WERI-Rb-1 (cell line): Measurements from ENCODE around the gene SLC35C1.
A peak's percentile ranks its signal among the peaks of the same experiment; 100 is the strongest.

Source experiments
- DNase-seq: peaks from one replicate; pipeline ENCODE4 v3.0.0-alpha.2; 2020
- H3K27ac ChIP-seq: fragments of 250-450 bp; sonication (Bioruptor Pico); 2 replicates; pipeline ENCODE4 v1.5.1; 2020; ENCODE audit warnings: mild to moderate bottlenecking, moderate library complexity
- H3K27me3 ChIP-seq: fragments of 250-450 bp; sonication (Bioruptor Pico); 2 replicates; pipeline ENCODE4 v1.5.1; 2021; ENCODE audit warnings: mild to moderate bottlenecking, low read depth, moderate library complexity; ENCODE audit not compliant: insufficient read depth, severe bottlenecking
- H3K36me3 ChIP-seq: fragments of 250-450 bp; sonication (Bioruptor Pico); 2 replicates; pipeline ENCODE4 v1.5.1; 2020; ENCODE audit warnings: mild to moderate bottlenecking, moderate library complexity
- H3K4me3 ChIP-seq: 2 replicates; pipeline ENCODE4 v1.5.1; 2011; ENCODE audit warnings: low read depth, mild to moderate bottlenecking, control low read depth, low read length
- H3K9me3 ChIP-seq: fragments of 250-450 bp; sonication (Bioruptor Pico); 2 replicates; pipeline ENCODE4 v1.5.1; 2021; ENCODE audit warnings: mild to moderate bottlenecking, moderate library complexity; ENCODE audit not compliant: severe bottlenecking
- TF ChIP-seq, protein P1 (sequence below): IDR thresholded peaks from 2 replicates; pipeline ENCODE4 v1.5.1; 2011; ENCODE audit warnings: low read depth, mild to moderate bottlenecking, control low read depth, inconsistent platforms, low read length

The SLC35C1 gene

DNA sequence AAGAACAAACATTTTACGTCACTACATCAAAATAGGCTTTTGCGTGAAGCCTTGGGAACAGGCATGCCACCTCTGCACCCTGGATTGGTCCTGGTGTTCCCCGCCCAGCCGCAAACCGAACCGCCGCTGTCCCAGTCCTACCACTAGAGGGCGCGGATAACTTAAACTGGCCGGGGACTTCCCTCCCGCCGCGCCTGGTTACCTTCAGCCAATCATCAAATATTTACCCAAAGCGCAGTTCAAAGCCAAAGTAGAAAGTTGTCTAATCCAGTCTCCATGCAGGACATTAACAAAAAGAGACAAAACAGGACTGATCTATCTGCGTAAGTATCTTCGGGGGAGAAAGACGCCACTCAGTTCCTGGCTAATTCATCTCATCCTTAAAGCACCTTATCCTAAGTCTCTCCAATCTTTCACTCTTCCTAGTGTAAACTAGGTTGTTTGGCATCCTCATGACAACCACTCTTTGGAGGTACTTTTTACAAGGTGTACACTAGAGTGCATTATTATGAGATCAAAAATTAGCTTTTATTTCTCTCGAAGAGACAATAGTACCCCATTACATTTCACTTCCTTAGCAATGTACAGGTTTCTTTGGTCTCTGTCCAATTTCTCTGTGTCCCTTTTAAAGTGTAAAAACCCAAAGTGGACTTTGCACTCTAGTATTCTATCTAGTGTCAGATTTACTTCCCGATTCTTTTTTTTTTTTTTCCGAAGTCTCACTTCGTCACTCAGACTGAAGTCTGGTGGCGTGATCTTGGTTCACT lies 38.4 kb downstream of the SLC35C1 start:
- TF ChIP-seq, protein P1, sequence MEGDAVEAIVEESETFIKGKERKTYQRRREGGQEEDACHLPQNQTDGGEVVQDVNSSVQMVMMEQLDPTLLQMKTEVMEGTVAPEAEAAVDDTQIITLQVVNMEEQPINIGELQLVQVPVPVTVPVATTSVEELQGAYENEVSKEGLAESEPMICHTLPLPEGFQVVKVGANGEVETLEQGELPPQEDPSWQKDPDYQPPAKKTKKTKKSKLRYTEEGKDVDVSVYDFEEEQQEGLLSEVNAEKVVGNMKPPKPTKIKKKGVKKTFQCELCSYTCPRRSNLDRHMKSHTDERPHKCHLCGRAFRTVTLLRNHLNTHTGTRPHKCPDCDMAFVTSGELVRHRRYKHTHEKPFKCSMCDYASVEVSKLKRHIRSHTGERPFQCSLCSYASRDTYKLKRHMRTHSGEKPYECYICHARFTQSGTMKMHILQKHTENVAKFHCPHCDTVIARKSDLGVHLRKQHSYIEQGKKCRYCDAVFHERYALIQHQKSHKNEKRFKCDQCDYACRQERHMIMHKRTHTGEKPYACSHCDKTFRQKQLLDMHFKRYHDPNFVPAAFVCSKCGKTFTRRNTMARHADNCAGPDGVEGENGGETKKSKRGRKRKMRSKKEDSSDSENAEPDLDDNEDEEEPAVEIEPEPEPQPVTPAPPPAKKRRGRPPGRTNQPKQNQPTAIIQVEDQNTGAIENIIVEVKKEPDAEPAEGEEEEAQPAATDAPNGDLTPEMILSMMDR = peak; percentile 90
- Histone ChIP-seq H3K9me3 (no peaks in the 10 kb centered on the region), H3K4me3 (peak overlapping the region; percentile 25), H3K36me3 (peaks cover 2% of the 10 kb centered on the region; the same call in 1 of the 2 replicates), H3K27ac (no peak overlapping the region), H3K27me3 (no peaks in the 10 kb centered on the region)
- DNase-seq = peak; percentile 88

DNA sequence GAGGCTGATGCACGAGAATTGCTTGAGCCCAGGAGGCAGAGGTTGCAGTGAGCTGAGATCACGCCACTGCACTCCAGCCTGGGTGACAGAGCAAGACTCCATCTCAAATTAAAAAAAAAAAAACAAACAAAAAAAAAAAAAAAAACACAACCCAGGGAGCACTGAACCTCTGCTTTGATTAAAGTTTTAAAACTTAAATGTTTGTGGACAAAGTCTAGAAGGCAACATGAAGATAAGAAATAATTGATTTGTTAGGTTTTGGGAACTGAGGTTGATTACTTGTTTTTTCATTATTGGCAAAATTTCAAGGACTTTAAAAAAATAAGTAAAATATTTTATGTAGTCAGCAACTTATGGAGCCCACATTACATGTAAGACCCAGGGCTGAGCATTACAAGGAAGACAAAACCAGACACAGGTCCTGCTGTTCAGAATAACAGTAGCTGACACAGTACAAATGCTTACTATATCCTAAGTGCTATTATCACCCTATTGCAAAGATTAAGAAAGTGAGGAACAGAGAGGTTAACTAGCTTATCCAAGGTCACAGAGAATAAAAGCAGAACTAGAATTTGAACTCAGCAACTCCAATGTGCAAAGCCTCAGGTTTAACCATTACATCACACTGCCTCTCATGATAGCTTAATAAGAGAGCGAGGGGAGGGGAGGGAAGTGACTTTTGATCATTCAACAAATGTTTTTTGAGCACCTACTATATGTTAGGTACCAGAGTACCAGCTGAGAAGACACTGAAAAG lies 40.1 kb downstream of the SLC35C1 start:
- H3K27ac ChIP-seq = no peak overlapping the region
- no peaks in the 10 kb centered on the region for H3K27me3 ChIP-seq
- H3K9me3 ChIP-seq = no peaks in the 10 kb centered on the region
- no peak for DNase-seq
- H3K4me3 ChIP-seq = no peak overlapping the region
- TF ChIP-seq, protein P1 = no peak
- peaks cover 2% of the 10 kb centered on the region; the same call in 1 of the 2 replicates for H3K36me3 ChIP-seq

DNA sequence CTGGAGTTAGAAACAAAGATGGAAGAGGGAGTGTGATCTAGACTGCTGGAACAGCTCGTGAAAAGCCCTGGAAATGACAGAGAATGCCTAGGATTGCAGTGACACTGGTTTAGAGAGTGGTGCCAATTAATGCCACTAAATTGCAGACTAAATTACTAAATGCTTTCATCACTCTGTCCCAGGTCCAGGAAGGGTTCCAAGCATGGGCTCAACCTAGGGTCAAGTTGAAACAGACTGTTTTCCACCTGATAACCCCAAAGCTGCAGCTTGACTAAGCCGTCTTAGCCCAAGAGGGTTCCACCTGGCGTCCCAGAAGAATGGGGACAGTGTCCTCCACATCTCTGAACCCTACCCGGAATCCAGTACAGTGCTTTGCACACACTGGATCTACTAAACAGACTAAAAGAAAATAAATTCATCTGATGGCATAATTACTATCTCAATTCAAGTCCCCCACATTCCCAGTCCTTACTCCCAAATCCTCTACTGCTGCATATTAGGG lies 41.3 kb downstream of the SLC35C1 start:
- DNase-seq = peak; percentile 26
- Histone ChIP-seq H3K9me3 (no peaks in the 10 kb centered on the region), H3K27ac (peak overlapping the region; percentile 20; the same call in 1 of the 2 replicates), H3K4me3 (peak overlapping the region; percentile 95), H3K27me3 (no peaks in the 10 kb centered on the region), H3K36me3 (peaks cover 2% of the 10 kb centered on the region; the same call in 1 of the 2 replicates)
- TF ChIP-seq, protein P1 = no peak

DNA sequence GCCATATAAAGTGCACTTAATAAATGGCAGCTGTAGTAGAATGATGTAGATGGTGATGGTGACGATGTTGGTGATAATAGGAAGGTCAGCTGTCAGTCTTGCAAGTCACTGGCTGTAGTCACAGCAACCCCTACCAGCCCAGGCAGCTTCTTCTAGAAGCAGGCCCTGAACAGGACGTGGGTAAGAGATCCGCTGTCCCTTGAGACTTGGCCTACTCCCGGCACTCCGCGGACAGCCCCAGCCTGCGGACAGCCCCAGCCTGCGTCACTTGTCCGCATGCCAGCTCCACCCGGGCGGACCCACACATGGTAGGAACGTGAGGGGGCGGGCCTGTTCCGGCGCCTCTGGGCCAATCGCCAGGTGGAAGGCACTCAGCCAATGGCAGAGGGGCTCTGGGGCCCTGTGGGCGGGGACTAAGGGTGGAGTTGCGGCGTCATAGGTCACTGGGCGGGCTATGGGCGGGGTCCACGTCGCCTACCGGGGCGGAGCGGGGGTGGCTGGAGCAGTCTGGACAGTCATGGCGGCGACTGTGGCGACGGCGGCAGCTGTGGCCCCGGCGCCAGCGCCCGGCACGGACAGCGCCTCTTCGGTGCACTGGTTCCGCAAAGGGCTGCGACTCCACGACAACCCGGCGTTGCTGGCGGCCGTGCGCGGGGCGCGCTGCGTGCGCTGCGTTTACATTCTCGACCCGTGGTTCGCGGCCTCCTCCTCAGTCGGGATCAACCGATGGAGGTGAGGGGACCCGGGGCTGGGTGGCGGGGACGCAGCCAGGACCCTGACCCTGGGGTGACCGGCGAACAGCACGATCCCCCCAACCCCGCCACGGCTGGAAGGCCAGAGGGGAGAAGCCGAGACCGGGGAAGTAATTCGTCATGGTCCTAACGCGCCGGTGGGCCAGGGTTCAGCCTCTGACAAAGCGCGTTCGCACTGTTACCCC lies 42.3 kb downstream of the SLC35C1 start, which contains the start of gene CRY2:
TSS of gene CRY2 (plus strand) at position 502 of the 937 bp plus-strand sequence. CDS start at position 518, 16 bp downstream.
- Histone ChIP-seq H3K36me3 (peaks cover 2% of the 10 kb centered on the region; the same call in 1 of the 2 replicates), H3K4me3 (peak within 1 kb of the TSS; percentile 95), H3K27me3 (no peaks in the 10 kb centered on the region), H3K9me3 (no peaks in the 10 kb centered on the region), H3K27ac (peak within 1 kb of the TSS; percentile 62)
- peak; percentile 99 for DNase-seq
- TF ChIP-seq, protein P1 = no peak

DNA sequence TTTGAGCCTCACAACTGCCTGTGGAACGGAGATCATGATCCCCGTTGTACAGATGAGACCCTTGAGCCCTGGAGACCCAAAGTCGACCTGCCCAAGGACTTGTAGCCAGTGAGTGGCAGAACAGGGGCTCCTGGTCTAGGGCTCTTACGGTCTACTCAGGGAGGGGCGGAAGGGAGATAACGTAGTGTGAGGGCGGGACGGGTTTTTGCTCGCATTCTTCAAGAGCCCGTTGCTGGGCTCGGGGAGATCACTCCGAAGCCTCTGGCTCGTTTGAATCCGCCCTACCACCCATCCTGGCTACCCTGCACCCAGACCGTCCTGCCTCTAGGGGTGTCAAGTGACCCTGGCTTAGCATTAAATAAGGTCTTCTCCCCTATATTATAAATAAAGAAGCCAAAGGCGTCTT lies 43.0 kb downstream of the SLC35C1 start:
- peak overlapping the region; percentile 62 for H3K27ac ChIP-seq
- peak; percentile 21 for DNase-seq
- H3K36me3 ChIP-seq = peaks cover 2% of the 10 kb centered on the region; the same call in 1 of the 2 replicates
- H3K27me3 ChIP-seq = no peaks in the 10 kb centered on the region
- no peaks in the 10 kb centered on the region for H3K9me3 ChIP-seq
- TF ChIP-seq, protein P1 = 0 out of 2 replicates have a peak, but pooled peaks have one; percentile 8
- peak overlapping the region; percentile 95 for H3K4me3 ChIP-seq
